HFF-Myc (cell line): ENCODE measurements around the gene C9.
"Not testable (repeated sequence)": the region's sequence is repeated elsewhere in the genome, so short reads cannot be mapped to it uniquely, and the experiment has no call there.

Experiments
- DNase-seq: peaks from one replicate; pipeline ENCODE4 v3.0.0-alpha.2; 2011; ENCODE audit warnings: low read depth; ENCODE audit errors: extremely low read depth
- H3K4me3 ChIP-seq: replicated peaks from 2 replicates; pipeline ENCODE4 v1.5.1; 2011; ENCODE audit warnings: low read depth, mild to moderate bottlenecking, control low read depth, low read length
- CTCF ChIP-seq: IDR thresholded peaks from 2 replicates; pipeline ENCODE4 v1.5.1; 2012; ENCODE audit warnings: mild to moderate bottlenecking, low read depth, low read length, control low read depth; ENCODE audit errors: missing control alignments

The C9 gene

GRCh38 chr5:39282561-39282960 lies 81.7 kb downstream of the C9 start:
- TF ChIP-seq CTCF, result no peak
- DNase-seq, result no peak
- H3K4me3 ChIP-seq, result no peak overlapping the region

GRCh38 chr5:39275865-39276264 lies 88.4 kb downstream of the C9 start:
- not testable (repeated sequence) for H3K4me3 ChIP-seq, DNase-seq

- no peak for TF ChIP-seq CTCF
- H3K4me3 ChIP-seq, result no peak overlapping the region
- DNase-seq, result no peak
These were observed 89.8 kb downstream of the C9 start for GRCh38 chr5:39274398-39275085.

- no peak for DNase-seq
- H3K4me3 ChIP-seq, result no peak overlapping the region
- no peak for TF ChIP-seq CTCF
These were observed 90.9 kb downstream of the C9 start for GRCh38 chr5:39273314-39273954.

- not testable (repeated sequence) for DNase-seq, H3K4me3 ChIP-seq
These were observed 91.4 kb downstream of the C9 start for GRCh38 chr5:39272869-39273231.

GRCh38 chr5:39270225-39270848 lies 94.0 kb downstream of the C9 start:
- H3K4me3 ChIP-seq, result no peak overlapping the region
- no peak for DNase-seq

GRCh38 chr5:39267186-39267585 lies 97.1 kb downstream of the C9 start:
- no peak overlapping the region for H3K4me3 ChIP-seq
- no peak for TF ChIP-seq CTCF

More at GRCh38 chr5:39270225-39270848, 94.0 kb downstream of the C9 start:
- TF ChIP-seq CTCF, result no peak

More at GRCh38 chr5:39267186-39267585, 97.1 kb downstream of the C9 start:
- no peak for DNase-seq
